Measurements from ENCODE around the gene BANK1.

GRCh38 chr4:101948055-101948454, 157.5 kb downstream of the BANK1 start:
- TF ChIP-seq, protein P1, sequence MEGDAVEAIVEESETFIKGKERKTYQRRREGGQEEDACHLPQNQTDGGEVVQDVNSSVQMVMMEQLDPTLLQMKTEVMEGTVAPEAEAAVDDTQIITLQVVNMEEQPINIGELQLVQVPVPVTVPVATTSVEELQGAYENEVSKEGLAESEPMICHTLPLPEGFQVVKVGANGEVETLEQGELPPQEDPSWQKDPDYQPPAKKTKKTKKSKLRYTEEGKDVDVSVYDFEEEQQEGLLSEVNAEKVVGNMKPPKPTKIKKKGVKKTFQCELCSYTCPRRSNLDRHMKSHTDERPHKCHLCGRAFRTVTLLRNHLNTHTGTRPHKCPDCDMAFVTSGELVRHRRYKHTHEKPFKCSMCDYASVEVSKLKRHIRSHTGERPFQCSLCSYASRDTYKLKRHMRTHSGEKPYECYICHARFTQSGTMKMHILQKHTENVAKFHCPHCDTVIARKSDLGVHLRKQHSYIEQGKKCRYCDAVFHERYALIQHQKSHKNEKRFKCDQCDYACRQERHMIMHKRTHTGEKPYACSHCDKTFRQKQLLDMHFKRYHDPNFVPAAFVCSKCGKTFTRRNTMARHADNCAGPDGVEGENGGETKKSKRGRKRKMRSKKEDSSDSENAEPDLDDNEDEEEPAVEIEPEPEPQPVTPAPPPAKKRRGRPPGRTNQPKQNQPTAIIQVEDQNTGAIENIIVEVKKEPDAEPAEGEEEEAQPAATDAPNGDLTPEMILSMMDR (IDR thresholded peaks at IDR 0.05): no peak
- TF ChIP-seq EZH2phosphoT487 (IDR thresholded peaks at IDR 0.05): no peak
